GM21423 (cell line): ENCODE results near the gene CYP17A1.
"Not testable (repeated sequence)": the region's sequence is repeated elsewhere in the genome, so short reads cannot be mapped to it uniquely, and the experiment has no call there.

Experiments
- ATAC-seq: cut with Tn5 transposase; IDR thresholded peaks from one replicate; pipeline ENCODE4 v1.9.1; 2021; ENCODE audit warnings: mild to moderate bottlenecking, moderate library complexity; ENCODE audit not compliant: unreplicated experiment

Gene CYP17A1

GRCh38 chr10:102837230-102837721, at the start of gene CYP17A1:
CYP17A1 (minus strand) TSS chr10:102837413; CDS start chr10:102837361, 52 bp downstream.
- no peak for ATAC-seq

- no peak for ATAC-seq
These were observed 43.0 kb upstream of the CYP17A1 start for GRCh38 chr10:102880256-102880655.

- no peak for ATAC-seq
These were observed 41.4 kb upstream of the CYP17A1 start for GRCh38 chr10:102878629-102879028.

GRCh38 chr10:102876747-102877153, 39.5 kb upstream of the CYP17A1 start:
- ATAC-seq = no peak

GRCh38 chr10:102872163-102872562, 35.0 kb upstream of the CYP17A1 start:
- ATAC-seq = no peak

- ATAC-seq = no peak
These were observed 33.0 kb upstream of the CYP17A1 start for GRCh38 chr10:102870221-102870620.

- ATAC-seq = no peak
These were observed 32.3 kb upstream of the CYP17A1 start, which contains the start of gene AS3MT for GRCh38 chr10:102869258-102870198. AS3MT (plus strand) TSS chr10:102869470; CDS start chr10:102869593, 123 bp downstream.

- ATAC-seq = no peak
These were observed 31.7 kb upstream of the CYP17A1 start for GRCh38 chr10:102868911-102869257.

GRCh38 chr10:102865620-102866019, 28.4 kb upstream of the CYP17A1 start:
- ATAC-seq = no peak

GRCh38 chr10:102863660-102864059, 26.4 kb upstream of the CYP17A1 start:
- no peak for ATAC-seq

GRCh38 chr10:102859911-102860310, 22.7 kb upstream of the CYP17A1 start:
- ATAC-seq = no peak

- no peak for ATAC-seq
These were observed 19.7 kb upstream of the CYP17A1 start for GRCh38 chr10:102856758-102857424.

- not testable (repeated sequence) for ATAC-seq
These were observed 18.7 kb upstream of the CYP17A1 start for GRCh38 chr10:102855731-102856436.

- not testable (repeated sequence) for ATAC-seq
These were observed 16.0 kb upstream of the CYP17A1 start for GRCh38 chr10:102853237-102853636.

GRCh38 chr10:102850025-102850518, 12.9 kb upstream of the CYP17A1 start:
- no peak for ATAC-seq

- ATAC-seq = no peak
These were observed 8.2 kb upstream of the CYP17A1 start for GRCh38 chr10:102845352-102845902.

GRCh38 chr10:102844190-102844776, 7.1 kb upstream of the CYP17A1 start:
- not testable (repeated sequence) for ATAC-seq

GRCh38 chr10:102843139-102843538, 5.9 kb upstream of the CYP17A1 start:
- not testable (repeated sequence) for ATAC-seq

- no peak for ATAC-seq
These were observed 4.7 kb upstream of the CYP17A1 start for GRCh38 chr10:102841827-102842345.
